ENCODE data around the gene HSPA1L. TPM values are rescaled to one million over a fixed set of nuclear protein-coding genes. Genes with fewer than 3 reads are reported as not detected.
"Not testable (repeated sequence)": the region's sequence is repeated elsewhere in the genome, so short reads cannot be mapped to it uniquely, and the experiment has no call there.

The HSPA1L gene
- total RNA-seq, 1 experiment from 2014 or later: 0.14 TPM

DNA sequence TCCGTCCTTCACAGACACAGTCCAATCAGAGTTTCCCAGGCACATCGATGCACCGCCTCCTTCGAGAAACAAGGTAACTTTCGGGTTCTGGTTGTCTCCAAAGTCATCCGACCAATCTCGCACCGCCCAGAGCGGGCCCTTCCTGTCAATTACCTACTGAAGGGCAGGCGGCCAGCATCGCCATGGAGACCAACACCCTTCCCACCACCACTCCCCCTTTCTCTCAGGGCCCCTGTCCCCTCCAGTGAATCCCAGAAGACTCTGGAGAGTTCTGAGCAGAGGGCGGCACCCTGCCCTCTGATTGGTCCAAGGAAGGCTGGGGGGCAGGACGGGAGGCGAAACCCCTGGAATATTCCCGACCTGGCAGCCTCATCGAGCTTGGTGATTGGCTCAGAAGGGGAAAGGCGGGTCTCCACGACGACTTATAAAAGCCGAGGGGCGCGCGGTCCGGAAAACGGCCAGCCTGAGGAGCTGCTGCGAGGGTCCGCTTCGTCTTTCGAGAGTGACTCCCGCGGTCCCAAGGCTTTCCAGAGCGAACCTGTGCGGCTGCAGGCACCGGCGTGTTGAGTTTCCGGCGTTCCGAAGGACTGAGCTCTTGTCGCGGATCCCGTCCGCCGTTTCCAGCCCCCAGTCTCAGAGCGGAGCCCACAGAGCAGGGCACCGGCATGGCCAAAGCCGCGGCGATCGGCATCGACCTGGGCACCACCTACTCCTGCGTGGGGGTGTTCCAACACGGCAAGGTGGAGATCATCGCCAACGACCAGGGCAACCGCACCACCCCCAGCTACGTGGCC, 12.4 kb upstream of the HSPA1L start, which contains the start of gene HSPA1B:
HSPA1B (plus strand) TSS at position 453 of the 794 bp plus-strand sequence; CDS start at position 666, 213 bp downstream.
- Histone ChIP-seq H3K4me1 (no peaks in the 10 kb centered on the region), H3K4me3 (peak within 1 kb of the TSS; percentile 60), H3K9me3 (replicated peaks) (no peaks in the 10 kb centered on the region), H3K27ac (peak within 1 kb of the TSS; percentile 67), H3K36me3 (no peaks in the 10 kb centered on the region), H3K27me3 (no peaks in the 10 kb centered on the region)
- peak; percentile 98 to 99 for DNase-seq

DNA sequence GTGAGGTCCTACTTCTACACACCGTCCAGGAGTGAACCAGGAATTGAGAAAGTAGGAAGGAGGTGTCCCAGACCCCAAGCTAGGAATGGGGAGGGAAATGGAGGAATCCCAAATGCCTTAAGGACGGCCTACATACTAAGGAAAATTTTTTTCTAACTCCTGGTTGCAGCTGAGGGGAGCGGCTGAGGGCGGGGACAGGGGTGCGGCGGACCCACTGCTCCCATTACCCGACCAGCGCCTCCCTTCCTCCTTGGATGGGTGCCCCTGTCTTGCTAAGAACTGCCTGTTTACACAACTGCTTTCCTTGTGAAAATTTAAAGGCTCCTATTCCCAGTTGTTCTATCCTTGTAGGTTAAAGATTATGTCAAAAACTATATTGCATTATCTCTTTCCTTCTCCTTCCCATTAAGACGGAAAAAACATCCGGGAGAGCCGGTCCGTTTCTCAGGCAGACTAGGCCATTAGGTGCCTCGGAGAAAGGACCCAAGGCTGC, 11.8 kb upstream of the HSPA1L start:
- Histone ChIP-seq H3K27ac (peak overlapping the region; percentile 67), H3K36me3 (no peaks in the 10 kb centered on the region), H3K27me3 (no peaks in the 10 kb centered on the region), H3K9me3 (replicated peaks) (no peaks in the 10 kb centered on the region), H3K4me1 (no peaks in the 10 kb centered on the region), H3K4me3 (peak overlapping the region; percentile 60)
- peak in 1 of 2 experiments; percentile 68 for DNase-seq

DNA sequence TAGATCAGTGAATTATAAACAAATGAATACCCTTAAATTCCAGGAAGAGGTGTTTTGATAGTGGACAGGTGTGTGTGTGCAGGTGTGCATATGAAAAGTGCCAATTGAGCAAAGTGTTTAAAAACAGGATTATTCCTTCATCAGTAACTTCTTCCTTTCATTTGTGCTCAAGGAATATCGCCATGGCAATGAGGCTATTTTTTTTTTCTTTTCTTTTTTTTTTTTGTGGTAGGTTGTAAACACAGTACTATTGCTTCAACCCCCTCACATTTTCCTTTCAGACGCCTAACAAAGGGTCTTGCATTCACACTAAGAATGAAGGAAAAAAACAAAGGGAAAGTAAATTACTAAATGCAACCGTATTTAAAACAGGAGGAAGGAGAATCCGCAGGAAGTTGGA, 10.5 kb upstream of the HSPA1L start:
- 0 out of 2 replicates have a peak, but pooled peaks cover 4% of the 10 kb centered on the region for H3K4me1 ChIP-seq
- no peaks in the 10 kb centered on the region for H3K27me3 ChIP-seq
- no peaks in the 10 kb centered on the region for H3K36me3 ChIP-seq
- H3K4me3 ChIP-seq: no peak overlapping the region
- no peak for DNase-seq
- no peak overlapping the region for H3K27ac ChIP-seq
- H3K9me3 ChIP-seq (replicated peaks): no peaks in the 10 kb centered on the region

DNA sequence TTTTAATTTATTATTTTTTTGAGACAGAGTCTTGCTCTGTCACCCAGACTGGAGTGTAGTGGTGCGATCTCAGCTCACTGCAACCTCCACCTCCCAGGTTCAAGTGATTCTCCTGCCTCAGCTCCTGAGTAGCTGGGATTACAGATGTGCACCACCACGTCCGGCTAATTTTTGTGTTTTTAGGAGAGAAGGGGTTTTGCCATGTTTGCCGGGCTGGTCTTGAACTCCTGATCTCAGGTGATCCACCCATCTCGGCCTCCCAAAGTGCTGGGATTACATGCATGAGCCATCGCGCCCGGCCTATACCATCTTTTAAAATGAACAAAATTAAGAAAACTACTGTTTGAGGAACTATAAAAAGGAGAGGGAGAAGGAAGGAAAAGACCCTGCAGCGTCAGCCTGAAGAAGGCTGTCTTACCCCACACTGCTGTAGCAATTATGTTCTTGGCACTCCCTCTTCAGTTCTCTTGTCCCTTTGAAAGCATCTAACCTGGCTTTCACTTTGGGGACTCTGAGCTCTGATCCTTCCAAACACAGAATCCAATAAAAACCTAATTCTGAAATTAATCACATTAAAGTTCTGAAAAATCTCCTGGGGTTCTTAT, 8.6 kb upstream of the HSPA1L start:
- H3K4me1 ChIP-seq; H3K36me3 ChIP-seq; H3K9me3 ChIP-seq (replicated peaks); DNase-seq; H3K27ac ChIP-seq; H3K4me3 ChIP-seq; H3K27me3 ChIP-seq: not testable (repeated sequence)

DNA sequence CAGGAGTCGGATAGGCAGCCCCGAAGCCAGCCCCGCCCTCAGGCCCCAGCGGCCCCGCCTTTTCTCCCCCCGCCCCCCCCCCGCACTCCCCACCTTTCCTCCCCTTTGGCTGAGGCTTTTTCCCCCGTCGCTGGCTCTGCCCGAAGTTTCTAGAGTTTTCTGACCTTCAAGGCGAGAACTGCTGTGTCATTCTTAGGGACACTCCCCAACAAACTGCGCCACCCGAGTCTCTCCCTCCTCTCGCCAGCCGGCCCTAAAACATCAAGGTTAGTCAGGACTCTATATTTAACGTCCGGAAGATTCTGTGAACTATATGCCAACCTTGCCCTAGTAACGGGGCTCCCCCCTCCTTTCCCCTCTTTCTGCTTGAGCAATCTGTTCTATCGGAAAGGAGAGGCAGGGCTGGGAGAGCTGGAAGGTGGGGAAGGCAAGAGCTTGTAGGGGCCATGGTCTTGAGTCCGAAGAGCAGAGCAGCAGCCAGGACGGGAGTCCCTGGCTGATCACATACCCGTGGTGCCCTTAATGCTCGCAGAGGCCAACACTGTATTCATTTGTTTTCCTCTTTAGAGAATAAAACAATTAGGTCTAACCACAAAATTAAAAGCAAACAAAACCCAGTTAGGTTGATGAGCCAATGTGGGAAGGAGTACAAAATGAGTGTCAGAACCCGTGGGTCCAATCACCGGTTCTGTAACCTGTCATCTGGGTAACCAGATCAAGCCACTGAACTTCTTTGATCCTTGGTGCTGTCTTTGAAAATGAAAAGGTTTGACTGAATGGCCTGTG, 7.1 kb upstream of the HSPA1L start:
- H3K4me3 ChIP-seq: peak overlapping the region; percentile 68
- peak overlapping the region; percentile 54; the same call in 1 of the 2 replicates for H3K27ac ChIP-seq
- peak; percentile 41 to 69 for DNase-seq

DNA sequence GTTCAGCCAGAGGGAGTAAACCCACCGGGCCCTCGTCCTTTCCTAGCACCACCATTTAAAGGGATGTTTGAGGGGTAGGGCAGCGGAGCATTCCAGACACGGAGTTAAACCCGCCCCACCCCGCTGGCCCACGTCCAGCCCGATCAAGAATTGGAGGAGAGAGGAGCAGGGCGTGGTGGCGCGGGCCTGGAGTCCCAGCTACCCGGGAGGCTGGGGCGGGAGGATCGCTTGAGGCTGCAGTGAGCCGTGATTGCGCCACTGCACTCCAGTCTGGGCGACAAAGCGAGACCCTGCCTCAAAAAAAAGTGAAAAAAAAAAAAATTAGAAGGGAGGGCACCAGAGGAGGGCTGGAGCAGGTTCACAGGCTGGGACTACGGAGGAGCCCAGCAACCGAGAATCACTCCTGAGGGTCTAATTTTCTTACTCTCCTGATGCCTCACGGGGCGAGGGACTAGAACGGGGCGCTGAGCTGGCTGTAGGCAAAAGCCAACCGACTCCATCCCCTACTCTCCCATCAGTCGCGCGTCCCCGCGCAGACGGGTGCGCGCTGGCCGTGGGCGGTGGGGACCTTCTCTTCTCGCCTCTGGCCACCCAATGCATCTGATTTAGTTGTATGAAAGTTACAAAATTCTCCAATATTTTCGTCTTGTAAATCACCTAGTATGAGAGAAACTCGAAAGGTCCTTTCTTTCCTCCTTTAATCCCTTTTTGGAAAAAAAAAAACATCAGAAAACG, 6.4 kb upstream of the HSPA1L start:
- no peaks in the 10 kb centered on the region for H3K36me3 ChIP-seq
- peak; percentile 63 to 76 for DNase-seq
- peak overlapping the region; percentile 53; the same call in 1 of the 2 replicates for H3K27ac ChIP-seq
- peak overlapping the region; percentile 68 for H3K4me3 ChIP-seq
- 0 out of 2 replicates have a peak, but pooled peaks cover 4% of the 10 kb centered on the region for H3K4me1 ChIP-seq
- no peaks in the 10 kb centered on the region for H3K27me3 ChIP-seq
- no peaks in the 10 kb centered on the region for H3K9me3 ChIP-seq (replicated peaks)

More for the DNA sequence above, 7.1 kb upstream of the HSPA1L start:
- Histone ChIP-seq H3K36me3 (no peaks in the 10 kb centered on the region), H3K9me3 (replicated peaks) (no peaks in the 10 kb centered on the region), H3K4me1 (0 out of 2 replicates have a peak, but pooled peaks cover 4% of the 10 kb centered on the region), H3K27me3 (no peaks in the 10 kb centered on the region)

DNA sequence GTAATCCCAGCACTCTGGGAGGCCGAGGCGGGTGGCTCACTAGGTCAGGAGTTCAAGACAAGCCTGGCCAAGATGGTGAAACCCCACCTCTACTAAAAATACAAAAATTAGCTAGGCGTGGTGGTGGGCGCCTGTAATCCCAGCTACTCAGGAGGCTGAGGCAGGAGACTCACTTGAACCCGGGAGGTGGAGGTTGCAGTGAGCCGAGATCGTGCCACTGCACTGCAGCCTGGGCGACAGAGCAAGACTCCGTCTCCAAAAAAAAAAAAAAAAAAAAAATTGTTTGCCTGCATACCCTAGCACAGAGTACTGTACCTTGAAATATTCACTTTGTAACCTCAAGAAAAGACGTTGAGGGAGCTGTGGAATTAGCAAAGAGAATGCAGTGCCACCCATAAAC, 5.3 kb upstream of the HSPA1L start:
- DNase-seq; H3K4me1 ChIP-seq; H3K9me3 ChIP-seq (replicated peaks); H3K27ac ChIP-seq; H3K27me3 ChIP-seq; H3K4me3 ChIP-seq; H3K36me3 ChIP-seq: not testable (repeated sequence)

GRCh38 chr6:31819871-31820299, 4.8 kb upstream of the HSPA1L start:
- DNase-seq: no peak
- no peaks in the 10 kb centered on the region for H3K36me3 ChIP-seq
- H3K27me3 ChIP-seq: no peaks in the 10 kb centered on the region
- no peak overlapping the region for H3K27ac ChIP-seq
- H3K4me1 ChIP-seq: 0 out of 2 replicates have a peak, but pooled peaks cover 4% of the 10 kb centered on the region
- H3K4me3 ChIP-seq: no peak overlapping the region
- no peaks in the 10 kb centered on the region for H3K9me3 ChIP-seq (replicated peaks)

GRCh38 chr6:31817929-31818511, 2.9 kb upstream of the HSPA1L start:
- not testable (repeated sequence) for H3K27ac ChIP-seq; H3K27me3 ChIP-seq; H3K36me3 ChIP-seq; H3K9me3 ChIP-seq (replicated peaks); DNase-seq; H3K4me3 ChIP-seq; H3K4me1 ChIP-seq

DNA sequence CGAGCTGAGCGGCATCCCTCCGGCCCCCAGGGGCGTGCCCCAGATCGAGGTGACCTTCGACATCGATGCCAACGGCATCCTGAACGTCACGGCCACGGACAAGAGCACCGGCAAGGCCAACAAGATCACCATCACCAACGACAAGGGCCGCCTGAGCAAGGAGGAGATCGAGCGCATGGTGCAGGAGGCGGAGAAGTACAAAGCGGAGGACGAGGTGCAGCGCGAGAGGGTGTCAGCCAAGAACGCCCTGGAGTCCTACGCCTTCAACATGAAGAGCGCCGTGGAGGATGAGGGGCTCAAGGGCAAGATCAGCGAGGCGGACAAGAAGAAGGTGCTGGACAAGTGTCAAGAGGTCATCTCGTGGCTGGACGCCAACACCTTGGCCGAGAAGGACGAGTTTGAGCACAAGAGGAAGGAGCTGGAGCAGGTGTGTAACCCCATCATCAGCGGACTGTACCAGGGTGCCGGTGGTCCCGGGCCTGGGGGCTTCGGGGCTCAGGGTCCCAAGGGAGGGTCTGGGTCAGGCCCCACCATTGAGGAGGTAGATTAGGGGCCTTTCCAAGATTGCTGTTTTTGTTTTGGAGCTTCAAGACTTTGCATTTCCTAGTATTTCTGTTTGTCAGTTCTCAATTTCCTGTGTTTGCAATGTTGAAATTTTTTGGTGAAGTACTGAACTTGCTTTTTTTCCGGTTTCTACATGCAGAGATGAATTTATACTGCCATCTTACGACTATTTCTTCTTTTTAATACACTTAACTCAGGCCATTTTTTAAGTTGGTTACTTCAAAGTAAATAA, 2.2 kb upstream of the HSPA1L start:
- not testable (repeated sequence) for H3K4me3 ChIP-seq; H3K27ac ChIP-seq; H3K4me1 ChIP-seq; H3K36me3 ChIP-seq; DNase-seq; H3K9me3 ChIP-seq (replicated peaks); H3K27me3 ChIP-seq

DNA sequence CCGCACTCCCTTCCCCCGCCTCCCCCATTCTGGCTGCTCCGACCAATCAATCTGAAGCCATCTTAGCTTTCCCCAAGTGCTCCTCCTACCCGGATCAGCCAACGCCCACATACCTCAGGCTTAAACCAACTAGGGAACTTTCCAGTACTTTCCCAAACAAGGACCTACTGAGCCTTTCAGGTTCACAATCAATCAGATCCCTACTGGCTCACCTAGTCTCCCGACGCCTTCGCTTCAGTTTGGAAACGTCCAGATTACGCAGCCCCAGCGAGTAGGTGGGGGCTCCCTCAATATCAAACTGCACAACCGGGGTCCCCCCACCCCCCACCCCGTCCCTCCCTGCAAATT, 432 bp downstream of the HSPA1L start:
- Histone ChIP-seq H3K9me3 (replicated peaks) (no peaks in the 10 kb centered on the region), H3K4me1 (no peaks in the 10 kb centered on the region), H3K27me3 (no peaks in the 10 kb centered on the region), H3K27ac (no peak overlapping the region), H3K4me3 (no peak overlapping the region), H3K36me3 (no peaks in the 10 kb centered on the region)
- DNase-seq: no peak

GRCh38 chr6:31813465-31813849, 1.6 kb downstream of the HSPA1L start:
- no peak overlapping the region for H3K27ac ChIP-seq
- H3K9me3 ChIP-seq (replicated peaks): no peaks in the 10 kb centered on the region
- H3K36me3 ChIP-seq: no peaks in the 10 kb centered on the region
- no peak overlapping the region for H3K4me3 ChIP-seq
- no peaks in the 10 kb centered on the region for H3K27me3 ChIP-seq
- no peaks in the 10 kb centered on the region for H3K4me1 ChIP-seq
- DNase-seq: no peak

- no peak for DNase-seq
Observed at GRCh38 chr6:31811645-31812044, 3.4 kb downstream of the HSPA1L start.

More at GRCh38 chr6:31811645-31812044, 3.4 kb downstream of the HSPA1L start:
- no peaks in the 10 kb centered on the region for H3K4me1 ChIP-seq
- no peaks in the 10 kb centered on the region for H3K36me3 ChIP-seq
- no peaks in the 10 kb centered on the region for H3K9me3 ChIP-seq (replicated peaks)
- H3K27ac ChIP-seq: no peak overlapping the region
- H3K4me3 ChIP-seq: no peak overlapping the region
- H3K27me3 ChIP-seq: no peaks in the 10 kb centered on the region
